Measurements from ENCODE around the gene PRDM16. TPM values are rescaled to one million over a fixed set of nuclear protein-coding genes. Genes with fewer than 3 reads are reported as not detected.

PRDM16 gene
- total RNA-seq, 1 experiment from 2014 or later, result 1.6 TPM

DNA sequence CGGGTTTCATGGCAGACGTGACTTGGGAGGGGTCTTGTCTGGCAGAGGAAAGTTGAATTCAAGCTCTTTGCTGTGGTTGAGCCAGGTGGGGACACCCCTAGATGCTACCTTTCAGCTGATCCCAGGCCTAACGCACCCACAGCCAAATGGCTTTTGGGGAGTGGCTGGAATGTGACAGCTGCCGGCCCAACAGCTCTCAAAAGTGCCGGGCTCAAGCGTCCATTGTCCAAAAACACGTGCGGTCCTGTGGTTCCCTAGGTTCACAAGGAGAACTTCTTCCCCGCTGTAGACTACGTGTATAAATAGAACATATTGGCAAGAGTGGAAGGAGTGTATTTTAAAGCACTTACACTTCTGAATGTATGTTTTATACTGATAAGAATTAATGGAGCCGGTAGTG is 298.4 kb downstream of the PRDM16 start:
- TF ChIP-seq CREB1 (CRISPR knock-in tag; IDR thresholded peaks at IDR 0.05), result no peak
- TF ChIP-seq MXD4 (CRISPR knock-in tag; IDR thresholded peaks at IDR 0.05; ENCODE audit: borderline replicate concordance), result no peak
- TF ChIP-seq, protein P1, sequence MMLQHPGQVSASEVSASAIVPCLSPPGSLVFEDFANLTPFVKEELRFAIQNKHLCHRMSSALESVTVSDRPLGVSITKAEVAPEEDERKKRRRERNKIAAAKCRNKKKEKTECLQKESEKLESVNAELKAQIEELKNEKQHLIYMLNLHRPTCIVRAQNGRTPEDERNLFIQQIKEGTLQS (CRISPR knock-in tag; conservative IDR thresholded peaks at IDR 0.05), result no peak
- TF ChIP-seq OVOL2 (CRISPR knock-in tag; IDR thresholded peaks at IDR 0.05; ENCODE audit: borderline replicate concordance), result no peak
- TF ChIP-seq ZNF138 (CRISPR knock-in tag; conservative IDR thresholded peaks at IDR 0.05), result no peak
- TF ChIP-seq, protein P2, sequence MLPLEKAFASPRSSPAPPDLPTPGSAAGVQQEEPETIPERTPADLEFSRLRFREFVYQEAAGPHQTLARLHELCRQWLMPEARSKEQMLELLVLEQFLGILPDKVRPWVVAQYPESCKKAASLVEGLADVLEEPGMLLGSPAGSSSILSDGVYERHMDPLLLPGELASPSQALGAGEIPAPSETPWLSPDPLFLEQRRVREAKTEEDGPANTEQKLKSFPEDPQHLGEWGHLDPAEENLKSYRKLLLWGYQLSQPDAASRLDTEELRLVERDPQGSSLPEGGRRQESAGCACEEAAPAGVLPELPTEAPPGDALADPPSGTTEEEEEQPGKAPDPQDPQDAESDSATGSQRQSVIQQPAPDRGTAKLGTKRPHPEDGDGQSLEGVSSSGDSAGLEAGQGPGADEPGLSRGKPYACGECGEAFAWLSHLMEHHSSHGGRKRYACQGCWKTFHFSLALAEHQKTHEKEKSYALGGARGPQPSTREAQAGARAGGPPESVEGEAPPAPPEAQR (CRISPR knock-in tag; IDR thresholded peaks at IDR 0.05), result no peak
- no peak for TF ChIP-seq NR2C2 (CRISPR knock-in tag; IDR thresholded peaks at IDR 0.05)
- TF ChIP-seq, protein P3, sequence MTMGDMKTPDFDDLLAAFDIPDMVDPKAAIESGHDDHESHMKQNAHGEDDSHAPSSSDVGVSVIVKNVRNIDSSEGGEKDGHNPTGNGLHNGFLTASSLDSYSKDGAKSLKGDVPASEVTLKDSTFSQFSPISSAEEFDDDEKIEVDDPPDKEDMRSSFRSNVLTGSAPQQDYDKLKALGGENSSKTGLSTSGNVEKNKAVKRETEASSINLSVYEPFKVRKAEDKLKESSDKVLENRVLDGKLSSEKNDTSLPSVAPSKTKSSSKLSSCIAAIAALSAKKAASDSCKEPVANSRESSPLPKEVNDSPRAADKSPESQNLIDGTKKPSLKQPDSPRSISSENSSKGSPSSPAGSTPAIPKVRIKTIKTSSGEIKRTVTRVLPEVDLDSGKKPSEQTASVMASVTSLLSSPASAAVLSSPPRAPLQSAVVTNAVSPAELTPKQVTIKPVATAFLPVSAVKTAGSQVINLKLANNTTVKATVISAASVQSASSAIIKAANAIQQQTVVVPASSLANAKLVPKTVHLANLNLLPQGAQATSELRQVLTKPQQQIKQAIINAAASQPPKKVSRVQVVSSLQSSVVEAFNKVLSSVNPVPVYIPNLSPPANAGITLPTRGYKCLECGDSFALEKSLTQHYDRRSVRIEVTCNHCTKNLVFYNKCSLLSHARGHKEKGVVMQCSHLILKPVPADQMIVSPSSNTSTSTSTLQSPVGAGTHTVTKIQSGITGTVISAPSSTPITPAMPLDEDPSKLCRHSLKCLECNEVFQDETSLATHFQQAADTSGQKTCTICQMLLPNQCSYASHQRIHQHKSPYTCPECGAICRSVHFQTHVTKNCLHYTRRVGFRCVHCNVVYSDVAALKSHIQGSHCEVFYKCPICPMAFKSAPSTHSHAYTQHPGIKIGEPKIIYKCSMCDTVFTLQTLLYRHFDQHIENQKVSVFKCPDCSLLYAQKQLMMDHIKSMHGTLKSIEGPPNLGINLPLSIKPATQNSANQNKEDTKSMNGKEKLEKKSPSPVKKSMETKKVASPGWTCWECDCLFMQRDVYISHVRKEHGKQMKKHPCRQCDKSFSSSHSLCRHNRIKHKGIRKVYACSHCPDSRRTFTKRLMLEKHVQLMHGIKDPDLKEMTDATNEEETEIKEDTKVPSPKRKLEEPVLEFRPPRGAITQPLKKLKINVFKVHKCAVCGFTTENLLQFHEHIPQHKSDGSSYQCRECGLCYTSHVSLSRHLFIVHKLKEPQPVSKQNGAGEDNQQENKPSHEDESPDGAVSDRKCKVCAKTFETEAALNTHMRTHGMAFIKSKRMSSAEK (CRISPR knock-in tag; IDR thresholded peaks at IDR 0.05; ENCODE audit: borderline replicate concordance), result no peak
- TF ChIP-seq TEAD4 (CRISPR knock-in tag; IDR thresholded peaks at IDR 0.05), result no peak
- no peak for ATAC-seq
- H3K4me3 Mint-ChIP-seq, result no peak overlapping the region
- no peak for DNase-seq (ENCODE audit: low spot score)
- H3K4me1 Mint-ChIP-seq, result peaks cover 17% of the 10 kb centered on the region
- CTCF ChIA-PET, result interaction anchor here (1.6 kb wide), 1 partner anchor 57 kb away, joined by 12 read pairs; no protein-coding TSS in a partner anchor
- H3K36me3 Mint-ChIP-seq, result no peaks in the 10 kb centered on the region
- no peak overlapping the region for H3K27ac Mint-ChIP-seq
- POLR2A ChIA-PET, result interaction anchor here (0.6 kb wide), 1 partner anchor 13 kb away, joined by 3 read pairs; no protein-coding TSS in a partner anchor
- peaks cover 13% of the 10 kb centered on the region; the same call in 1 of the 2 replicates for H3K9me3 Mint-ChIP-seq
- H3K27me3 Mint-ChIP-seq (ENCODE audit: low read depth), result no peaks in the 10 kb centered on the region

DNA sequence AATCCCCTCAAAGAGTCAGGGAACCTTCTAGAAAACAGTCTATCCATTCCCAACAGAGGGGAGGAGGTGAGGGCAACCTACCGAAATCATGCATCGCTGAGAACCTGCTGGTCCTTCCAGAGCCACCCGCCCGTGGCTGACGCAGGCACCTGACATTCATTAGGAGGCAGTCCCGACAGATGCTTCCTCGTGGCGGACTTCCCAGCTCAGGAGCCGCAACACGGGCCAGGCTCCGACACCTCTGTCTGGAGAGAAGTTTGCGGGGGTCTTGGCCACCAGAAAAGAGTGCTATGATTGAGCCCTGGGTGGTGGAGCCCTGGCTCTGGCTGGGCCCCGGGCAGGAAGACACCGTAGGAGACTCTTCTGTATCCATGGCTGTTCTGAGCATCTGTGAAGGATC is 299.1 kb downstream of the PRDM16 start:
- Mint-ChIP-seq H3K27me3 (ENCODE audit: low read depth) (no peaks in the 10 kb centered on the region), H3K4me3 (no peak overlapping the region), H3K27ac (no peak overlapping the region), H3K4me1 (peaks cover 17% of the 10 kb centered on the region), H3K9me3 (peaks cover 13% of the 10 kb centered on the region; the same call in 1 of the 2 replicates), H3K36me3 (no peaks in the 10 kb centered on the region)
- ChIA-PET POLR2A (no interaction called here), CTCF (interaction anchor here (1.1 to 2.1 kb wide), 3 partner anchors 18 to 57 kb away, joined by 3 to 12 read pairs (median 9); no protein-coding TSS in a partner anchor)
- DNase-seq (ENCODE audit: low spot score), result no peak
- no peak for ATAC-seq
- TF ChIP-seq, protein P4, sequence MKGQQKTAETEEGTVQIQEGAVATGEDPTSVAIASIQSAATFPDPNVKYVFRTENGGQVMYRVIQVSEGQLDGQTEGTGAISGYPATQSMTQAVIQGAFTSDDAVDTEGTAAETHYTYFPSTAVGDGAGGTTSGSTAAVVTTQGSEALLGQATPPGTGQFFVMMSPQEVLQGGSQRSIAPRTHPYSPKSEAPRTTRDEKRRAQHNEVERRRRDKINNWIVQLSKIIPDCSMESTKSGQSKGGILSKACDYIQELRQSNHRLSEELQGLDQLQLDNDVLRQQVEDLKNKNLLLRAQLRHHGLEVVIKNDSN (CRISPR knock-in tag; IDR thresholded peaks at IDR 0.05), result no peak
- TF ChIP-seq EMX1 (CRISPR knock-in tag; IDR thresholded peaks at IDR 0.05) (no peak), ZNF263 (CRISPR knock-in tag; IDR thresholded peaks at IDR 0.05; ENCODE audit: low read depth) (no peak), ELF4 (CRISPR knock-in tag; IDR thresholded peaks at IDR 0.05; ENCODE audit: low read depth) (no peak), GABPB1 (CRISPR knock-in tag; IDR thresholded peaks at IDR 0.05) (no peak), JAZF1 (CRISPR knock-in tag; IDR thresholded peaks at IDR 0.05) (no peak), ZBTB21 (CRISPR knock-in tag; IDR thresholded peaks at IDR 0.05; ENCODE audit: borderline replicate concordance) (no peak), TEAD1 (CRISPR knock-in tag; IDR thresholded peaks at IDR 0.05) (no peak), ZNF317 (CRISPR knock-in tag; IDR thresholded peaks at IDR 0.05; ENCODE audit: borderline replicate concordance, low read depth) (no peak), IRF2 (CRISPR knock-in tag; IDR thresholded peaks at IDR 0.05; ENCODE audit: borderline replicate concordance, low read depth) (no peak), MXD4 (CRISPR knock-in tag; IDR thresholded peaks at IDR 0.05; ENCODE audit: borderline replicate concordance) (no peak), SMAD4 (CRISPR knock-in tag; IDR thresholded peaks at IDR 0.05) (no peak)
- TF ChIP-seq, protein P5, sequence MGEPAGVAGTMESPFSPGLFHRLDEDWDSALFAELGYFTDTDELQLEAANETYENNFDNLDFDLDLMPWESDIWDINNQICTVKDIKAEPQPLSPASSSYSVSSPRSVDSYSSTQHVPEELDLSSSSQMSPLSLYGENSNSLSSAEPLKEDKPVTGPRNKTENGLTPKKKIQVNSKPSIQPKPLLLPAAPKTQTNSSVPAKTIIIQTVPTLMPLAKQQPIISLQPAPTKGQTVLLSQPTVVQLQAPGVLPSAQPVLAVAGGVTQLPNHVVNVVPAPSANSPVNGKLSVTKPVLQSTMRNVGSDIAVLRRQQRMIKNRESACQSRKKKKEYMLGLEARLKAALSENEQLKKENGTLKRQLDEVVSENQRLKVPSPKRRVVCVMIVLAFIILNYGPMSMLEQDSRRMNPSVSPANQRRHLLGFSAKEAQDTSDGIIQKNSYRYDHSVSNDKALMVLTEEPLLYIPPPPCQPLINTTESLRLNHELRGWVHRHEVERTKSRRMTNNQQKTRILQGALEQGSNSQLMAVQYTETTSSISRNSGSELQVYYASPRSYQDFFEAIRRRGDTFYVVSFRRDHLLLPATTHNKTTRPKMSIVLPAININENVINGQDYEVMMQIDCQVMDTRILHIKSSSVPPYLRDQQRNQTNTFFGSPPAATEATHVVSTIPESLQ (CRISPR knock-in tag; IDR thresholded peaks at IDR 0.05), result no peak
- TF ChIP-seq, protein P6, sequence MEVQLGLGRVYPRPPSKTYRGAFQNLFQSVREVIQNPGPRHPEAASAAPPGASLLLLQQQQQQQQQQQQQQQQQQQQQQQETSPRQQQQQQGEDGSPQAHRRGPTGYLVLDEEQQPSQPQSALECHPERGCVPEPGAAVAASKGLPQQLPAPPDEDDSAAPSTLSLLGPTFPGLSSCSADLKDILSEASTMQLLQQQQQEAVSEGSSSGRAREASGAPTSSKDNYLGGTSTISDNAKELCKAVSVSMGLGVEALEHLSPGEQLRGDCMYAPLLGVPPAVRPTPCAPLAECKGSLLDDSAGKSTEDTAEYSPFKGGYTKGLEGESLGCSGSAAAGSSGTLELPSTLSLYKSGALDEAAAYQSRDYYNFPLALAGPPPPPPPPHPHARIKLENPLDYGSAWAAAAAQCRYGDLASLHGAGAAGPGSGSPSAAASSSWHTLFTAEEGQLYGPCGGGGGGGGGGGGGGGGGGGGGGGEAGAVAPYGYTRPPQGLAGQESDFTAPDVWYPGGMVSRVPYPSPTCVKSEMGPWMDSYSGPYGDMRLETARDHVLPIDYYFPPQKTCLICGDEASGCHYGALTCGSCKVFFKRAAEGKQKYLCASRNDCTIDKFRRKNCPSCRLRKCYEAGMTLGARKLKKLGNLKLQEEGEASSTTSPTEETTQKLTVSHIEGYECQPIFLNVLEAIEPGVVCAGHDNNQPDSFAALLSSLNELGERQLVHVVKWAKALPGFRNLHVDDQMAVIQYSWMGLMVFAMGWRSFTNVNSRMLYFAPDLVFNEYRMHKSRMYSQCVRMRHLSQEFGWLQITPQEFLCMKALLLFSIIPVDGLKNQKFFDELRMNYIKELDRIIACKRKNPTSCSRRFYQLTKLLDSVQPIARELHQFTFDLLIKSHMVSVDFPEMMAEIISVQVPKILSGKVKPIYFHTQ (CRISPR knock-in tag; IDR thresholded peaks at IDR 0.05), result no peak
- TF ChIP-seq, protein P7, sequence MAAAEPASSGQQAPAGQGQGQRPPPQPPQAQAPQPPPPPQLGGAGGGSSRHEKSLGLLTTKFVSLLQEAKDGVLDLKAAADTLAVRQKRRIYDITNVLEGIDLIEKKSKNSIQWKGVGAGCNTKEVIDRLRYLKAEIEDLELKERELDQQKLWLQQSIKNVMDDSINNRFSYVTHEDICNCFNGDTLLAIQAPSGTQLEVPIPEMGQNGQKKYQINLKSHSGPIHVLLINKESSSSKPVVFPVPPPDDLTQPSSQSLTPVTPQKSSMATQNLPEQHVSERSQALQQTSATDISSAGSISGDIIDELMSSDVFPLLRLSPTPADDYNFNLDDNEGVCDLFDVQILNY (CRISPR knock-in tag; IDR thresholded peaks at IDR 0.05), result no peak
